WTC11 (cell line): ENCODE results near the gene VEGFC. TPM values are rescaled to one million over a fixed set of nuclear protein-coding genes. Genes with fewer than 3 reads are reported as not detected.

Experiments used
- ATAC-seq: fragments of 200-7000 bp; cut with Tn5 transposase; 2 replicates; pipeline ENCODE4 v1.10.0; 2021; ENCODE audit warnings: mild to moderate bottlenecking, moderate library complexity
- CTCF ChIA-PET: fragments of 300-600 bp; sonication (Branson Sonifier 250); formaldehyde crosslinking; loops from one replicate; lab custom pipeline; 2021; ENCODE audit warnings: antibody characterized with exemption; lab: Charles Lee
- POLR2A ChIA-PET: fragments of 350-600 bp; sonication (Branson Sonifier 250); formaldehyde crosslinking; loops from one replicate; lab custom pipeline; 2021; ENCODE audit warnings: antibody characterized with exemption; lab: Charles Lee
- DNase-seq: peaks from one replicate; pipeline ENCODE4 v3.0.0; 2021; ENCODE audit warnings: low spot score
- H3K27ac Mint-ChIP-seq: 2 replicates; pipeline ENCODE4 v1.8.0; 2021; ENCODE audit warnings: mixed read lengths
- H3K27me3 Mint-ChIP-seq: 2 replicates; pipeline ENCODE4 v1.8.0; 2021; ENCODE audit warnings: low read depth, mild to moderate bottlenecking, moderate library complexity, mixed read lengths
- H3K36me3 Mint-ChIP-seq: 2 replicates; pipeline ENCODE4 v1.8.0; 2021; ENCODE audit warnings: mixed read lengths
- H3K4me1 Mint-ChIP-seq: 2 replicates; pipeline ENCODE4 v1.8.0; 2022; ENCODE audit warnings: mixed read lengths
- H3K4me3 Mint-ChIP-seq: 2 replicates; pipeline ENCODE4 v1.8.0; 2021; ENCODE audit warnings: mild to moderate bottlenecking, moderate library complexity, mixed read lengths
- H3K9me3 Mint-ChIP-seq: 2 replicates; pipeline ENCODE4 v1.8.0; 2021; ENCODE audit warnings: mixed read lengths
- ARID4B ChIP-seq: sonication (generic); formaldehyde crosslinking; IDR thresholded peaks from 2 replicates; pipeline ENCODE4 v1.8.0; 2023; ENCODE audit warnings: missing genetic modification reagents, mild to moderate bottlenecking, borderline replicate concordance
- ATF1 ChIP-seq: sonication (generic); formaldehyde crosslinking; IDR thresholded peaks from 2 replicates; pipeline ENCODE4 v1.8.1; 2023; ENCODE audit warnings: mild to moderate bottlenecking, moderate library complexity, missing genetic modification reagents
- ATF2 ChIP-seq: sonication (generic); formaldehyde crosslinking; IDR thresholded peaks from 2 replicates; pipeline ENCODE4 v1.8.1; 2022; ENCODE audit warnings: low read depth, missing genetic modification reagents, borderline replicate concordance
- CDX4 ChIP-seq: fragments of 250-450 bp; sonication (Bioruptor Pico); IDR thresholded peaks from 2 replicates; pipeline ENCODE4 v1.9.0; 2021; ENCODE audit warnings: moderate library complexity, mild to moderate bottlenecking, inconsistent platforms, borderline replicate concordance
- CREM ChIP-seq: sonication (generic); formaldehyde crosslinking; IDR thresholded peaks from 2 replicates; pipeline ENCODE4 v1.8.1; 2022; ENCODE audit warnings: mild to moderate bottlenecking, missing genetic modification reagents, moderate library complexity
- HMGXB4 ChIP-seq: sonication (generic); formaldehyde crosslinking; IDR thresholded peaks from 2 replicates; pipeline ENCODE4 v1.8.1; 2023; ENCODE audit warnings: mild to moderate bottlenecking, moderate library complexity, missing genetic modification reagents
- IRF2 ChIP-seq: sonication (generic); formaldehyde crosslinking; IDR thresholded peaks from 2 replicates; pipeline ENCODE4 v1.8.0; 2022; ENCODE audit warnings: low read depth, missing genetic modification reagents, borderline replicate concordance
- OVOL2 ChIP-seq: fragments of 250-450 bp; sonication (Bioruptor Pico); IDR thresholded peaks from 2 replicates; pipeline ENCODE4 v1.9.0; 2021; ENCODE audit warnings: mild to moderate bottlenecking, borderline replicate concordance
- PRRX2 ChIP-seq: fragments of 250-450 bp; sonication (Bioruptor Pico); IDR thresholded peaks from 2 replicates; pipeline ENCODE4 v1.8.0; 2021; ENCODE audit warnings: mild to moderate bottlenecking
- SMAD3 ChIP-seq: sonication (generic); formaldehyde crosslinking; IDR thresholded peaks from 2 replicates; pipeline ENCODE4 v1.8.0; 2022; ENCODE audit warnings: missing genetic modification reagents, mild to moderate bottlenecking, borderline replicate concordance
- SMAD4 ChIP-seq: sonication (generic); formaldehyde crosslinking; IDR thresholded peaks from 2 replicates; pipeline ENCODE4 v1.8.0; 2022; ENCODE audit warnings: mild to moderate bottlenecking, missing genetic modification reagents
- TCF7 ChIP-seq: sonication (generic); formaldehyde crosslinking; IDR thresholded peaks from 2 replicates; pipeline ENCODE4 v1.8.0; 2022; ENCODE audit warnings: mild to moderate bottlenecking, low read depth, missing genetic modification reagents, moderate library complexity
- ZBTB43 ChIP-seq: sonication (generic); formaldehyde crosslinking; IDR thresholded peaks from 2 replicates; pipeline ENCODE4 v1.8.1; 2023; ENCODE audit warnings: mild to moderate bottlenecking, missing genetic modification reagents
- ZMAT4 ChIP-seq: fragments of 250-450 bp; sonication (Bioruptor Pico); IDR thresholded peaks from 2 replicates; pipeline ENCODE4 v1.9.0; 2021; ENCODE audit warnings: mild to moderate bottlenecking
- ZNF232 ChIP-seq: sonication (generic); formaldehyde crosslinking; IDR thresholded peaks from 2 replicates; pipeline ENCODE4 v1.8.0; 2022; ENCODE audit warnings: mild to moderate bottlenecking, missing genetic modification reagents
- ZNF263 ChIP-seq: sonication (generic); formaldehyde crosslinking; IDR thresholded peaks from 2 replicates; pipeline ENCODE4 v1.8.1; 2022; ENCODE audit warnings: low read depth, mild to moderate bottlenecking, moderate library complexity, missing genetic modification reagents
- ZNF512 ChIP-seq: sonication (generic); formaldehyde crosslinking; IDR thresholded peaks from 2 replicates; pipeline ENCODE4 v1.8.1; 2022; ENCODE audit warnings: missing genetic modification reagents, borderline replicate concordance
- ZNF532 ChIP-seq: fragments of 250-450 bp; sonication (Bioruptor Pico); IDR thresholded peaks from 2 replicates; pipeline ENCODE4 v1.9.0; 2021; ENCODE audit warnings: mild to moderate bottlenecking, borderline replicate concordance
- total RNA-seq: library from RNA; stranded (reverse); gene quantifications from 3 replicates; pipeline ENCODE4 v1.2.3, GENCODE V29; 2021

The VEGFC gene
- total RNA-seq, 1 experiment from 2014 or later, result 0.61 TPM

GRCh38 chr4:176824645-176825366 lies 32.1 kb upstream of the VEGFC start:
- peaks cover 10% of the 10 kb centered on the region for H3K9me3 Mint-ChIP-seq
- no peak overlapping the region for H3K27ac Mint-ChIP-seq
- no peaks in the 10 kb centered on the region for H3K4me1 Mint-ChIP-seq
- POLR2A ChIA-PET, result interaction anchor here (0.6 kb wide), 1 partner anchor 146 kb away, joined by 3 read pairs; no protein-coding TSS in a partner anchor
- no peak for ATAC-seq
- H3K36me3 Mint-ChIP-seq, result no peaks in the 10 kb centered on the region
- H3K4me3 Mint-ChIP-seq, result no peak overlapping the region
- CTCF ChIA-PET, result no interaction called here
- no peaks in the 10 kb centered on the region for H3K27me3 Mint-ChIP-seq
- TF ChIP-seq OVOL2 (CRISPR knock-in tag) (no peak), ARID4B (CRISPR knock-in tag) (no peak), HMGXB4 (CRISPR knock-in tag) (no peak), IRF2 (CRISPR knock-in tag) (no peak), ZMAT4 (CRISPR knock-in tag) (no peak), PRRX2 (CRISPR knock-in tag) (no peak), TCF7 (CRISPR knock-in tag) (no peak), ATF2 (no peak), SMAD3 (CRISPR knock-in tag) (no peak), ZBTB43 (CRISPR knock-in tag) (no peak), CDX4 (CRISPR knock-in tag) (no peak), ZNF512 (CRISPR knock-in tag) (no peak), ZNF232 (CRISPR knock-in tag) (no peak), CREM (CRISPR knock-in tag) (no peak), ZNF532 (CRISPR knock-in tag) (no peak), ATF1 (no peak), ZNF263 (CRISPR knock-in tag) (no peak), SMAD4 (CRISPR knock-in tag) (no peak)
- TF ChIP-seq, all 79 proteins: peak for 0
- DNase-seq, result no peak
